H4 (cell line): ENCODE data around the gene MS4A18. TPM values are rescaled to one million over a fixed set of nuclear protein-coding genes. Genes with fewer than 3 reads are reported as not detected.
"Not testable (repeated sequence)": the region's sequence is repeated elsewhere in the genome, so short reads cannot be mapped to it uniquely, and the experiment has no call there.

Source experiments
- DNase-seq: peaks from one replicate; pipeline ENCODE4 v3.0.0-alpha.2; 2015; ENCODE audit warnings: low spot score
- total RNA-seq: library from RNA; depleted of rRNA; stranded (reverse); fragments of >200 nt; shearing (Covaris generic); gene quantifications from 2 replicates; pipeline ENCODE4 v1.2.3, GENCODE V29; 2014

Gene MS4A18
- total RNA-seq, 1 experiment from 2014 or later: not detected

DNA sequence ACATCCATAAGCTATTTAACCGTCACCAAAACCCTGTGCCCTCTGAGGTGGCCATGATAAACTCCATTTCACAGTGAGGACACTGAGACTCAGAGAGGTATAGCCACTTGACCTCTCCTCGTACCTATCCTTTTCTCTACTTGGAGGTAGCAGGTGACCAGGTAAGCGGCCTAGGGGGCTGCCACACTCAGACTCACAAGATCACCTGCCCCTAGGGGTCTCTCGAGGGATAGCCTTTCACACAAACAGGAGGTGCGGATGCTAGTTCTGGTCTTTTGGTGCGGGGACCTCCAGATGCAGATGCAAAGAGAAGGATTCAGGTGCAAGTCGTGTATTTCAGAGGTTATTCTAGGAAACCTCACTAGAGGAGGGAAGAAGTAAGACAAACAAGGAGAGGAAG lies 14.6 kb downstream of the MS4A18 start:
- DNase-seq: no peak

DNA sequence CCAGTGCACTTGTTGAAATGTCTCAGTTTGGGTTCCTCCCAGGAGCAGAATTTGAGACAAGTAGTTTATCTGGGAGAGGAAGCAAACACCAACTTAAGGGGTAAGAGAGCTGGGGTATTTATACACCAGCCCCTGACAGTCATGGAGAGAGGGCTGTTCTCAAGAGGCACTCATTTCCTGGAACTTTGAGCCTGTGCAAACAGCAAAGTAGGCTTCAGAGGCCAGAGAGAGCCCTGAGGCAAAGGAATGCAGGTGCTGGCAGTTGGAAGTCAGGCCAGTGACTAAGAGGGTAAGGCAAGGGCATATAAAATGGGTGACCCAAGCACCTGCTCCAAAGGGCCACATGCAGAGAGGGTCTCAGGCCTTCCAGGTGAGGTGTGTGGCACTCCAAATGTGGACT lies 16.1 kb downstream of the MS4A18 start:
- DNase-seq: no peak

GRCh38 chr11:60741421-60741820 lies 16.9 kb downstream of the MS4A18 start:
- no peak for DNase-seq

GRCh38 chr11:60743058-60743457 lies 18.5 kb downstream of the MS4A18 start:
- no peak for DNase-seq

- no peak for DNase-seq
Measured at GRCh38 chr11:60744114-60744513, 19.6 kb downstream of the MS4A18 start.

DNA sequence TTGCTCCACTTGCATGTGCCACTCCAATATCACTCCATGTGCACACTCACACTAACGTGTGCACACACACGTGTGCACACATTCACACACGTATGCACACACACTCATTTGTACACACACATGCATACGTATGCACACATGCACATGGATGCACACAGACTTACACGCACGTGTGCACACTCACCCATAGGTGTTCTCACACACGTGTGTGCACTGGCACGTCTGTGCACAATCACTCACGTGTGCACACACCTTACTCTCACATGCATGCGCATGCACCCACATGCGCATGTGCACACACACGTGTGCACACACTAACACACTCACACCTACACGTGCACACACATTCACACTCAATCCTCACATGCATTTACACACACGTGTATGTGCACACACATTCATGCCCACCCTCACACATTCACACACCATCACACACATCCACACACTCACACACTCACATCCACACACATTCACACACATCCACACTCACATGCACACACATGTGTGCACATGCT lies 22.9 kb downstream of the MS4A18 start:
- DNase-seq: no peak

GRCh38 chr11:60748225-60748624 lies 23.7 kb downstream of the MS4A18 start:
- DNase-seq: no peak

GRCh38 chr11:60748821-60749220 lies 24.3 kb downstream of the MS4A18 start:
- no peak for DNase-seq

GRCh38 chr11:60750911-60751310 lies 26.4 kb downstream of the MS4A18 start:
- no peak for DNase-seq

DNA sequence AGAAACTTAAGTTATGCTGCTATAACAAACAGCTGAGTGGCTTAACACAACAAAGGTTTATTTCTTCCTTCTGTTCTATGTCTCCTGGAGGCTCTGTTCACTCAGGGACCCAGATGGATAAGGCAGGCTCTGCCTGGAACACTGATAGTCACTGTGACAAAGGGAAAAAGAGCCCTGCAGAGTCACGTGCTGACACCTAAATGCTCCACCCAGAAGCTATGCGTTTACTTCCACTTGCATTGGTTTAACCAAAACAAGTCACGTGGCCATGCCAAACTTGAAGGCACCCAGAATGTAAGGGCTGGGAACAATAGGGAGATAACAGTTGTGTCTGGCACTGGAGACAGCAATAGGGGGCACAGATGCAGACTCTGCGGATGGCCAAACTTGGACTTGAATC lies 28.8 kb downstream of the MS4A18 start:
- DNase-seq: no peak

DNA sequence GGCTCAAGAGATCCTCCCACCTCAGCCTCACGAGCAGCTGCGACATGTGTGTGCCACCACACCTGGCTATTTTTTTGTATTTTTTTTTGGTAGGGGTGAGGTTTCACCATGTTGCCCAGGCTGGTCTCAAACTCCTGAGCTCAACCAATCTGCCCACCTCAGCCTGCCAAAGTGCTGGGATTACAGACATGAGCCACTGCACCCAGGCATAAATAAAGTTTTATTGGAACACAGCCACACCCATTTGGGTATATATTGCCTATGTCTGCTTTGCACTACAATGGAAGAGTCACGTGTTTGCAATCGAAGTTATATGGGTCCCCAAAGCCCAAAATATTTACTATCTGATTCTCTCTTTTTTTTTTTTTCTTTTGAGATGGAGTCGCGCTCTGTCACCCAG lies 30.4 kb downstream of the MS4A18 start:
- no peak for DNase-seq

DNA sequence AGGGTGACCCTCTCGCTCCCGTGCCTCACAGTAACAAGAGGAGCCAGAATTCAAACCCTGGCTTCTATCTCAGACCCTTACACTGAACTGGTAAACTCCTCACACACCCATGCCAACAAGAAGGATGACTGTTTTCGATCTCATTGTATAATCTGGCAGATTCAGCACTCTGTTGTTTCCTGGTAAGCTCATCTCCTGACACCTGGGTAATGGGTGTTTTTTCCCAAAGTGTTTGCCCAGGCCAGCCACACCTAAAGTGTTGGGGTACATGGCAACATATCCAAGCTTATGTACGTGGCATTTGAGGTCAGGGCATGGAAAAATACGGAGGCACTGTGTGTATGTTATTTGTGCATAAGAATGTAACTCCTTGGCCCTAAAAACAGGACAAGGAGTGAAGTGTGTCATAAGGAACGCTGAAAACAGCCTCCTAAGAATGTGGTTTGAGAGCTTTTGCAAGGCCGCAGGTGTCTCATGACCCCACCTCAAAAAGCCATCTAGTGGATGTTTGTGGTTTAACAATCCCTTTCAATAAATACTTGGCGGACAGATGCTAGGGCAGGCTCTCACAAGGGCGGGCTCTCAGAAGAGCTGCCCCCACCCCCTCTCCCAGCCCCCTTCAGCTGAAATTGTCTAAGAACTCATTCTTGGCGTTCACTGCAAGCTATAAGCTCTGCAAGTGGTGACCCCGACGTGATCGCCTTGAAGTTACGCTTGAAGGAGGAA lies 31.9 kb downstream of the MS4A18 start, which contains the start of gene MS4A15:
Gene MS4A15 (plus strand): TSS at position 561 of the 726 bp plus-strand sequence. CDS start 6,867 bp downstream, outside the sequence.
- peak; percentile 43 for DNase-seq

DNA sequence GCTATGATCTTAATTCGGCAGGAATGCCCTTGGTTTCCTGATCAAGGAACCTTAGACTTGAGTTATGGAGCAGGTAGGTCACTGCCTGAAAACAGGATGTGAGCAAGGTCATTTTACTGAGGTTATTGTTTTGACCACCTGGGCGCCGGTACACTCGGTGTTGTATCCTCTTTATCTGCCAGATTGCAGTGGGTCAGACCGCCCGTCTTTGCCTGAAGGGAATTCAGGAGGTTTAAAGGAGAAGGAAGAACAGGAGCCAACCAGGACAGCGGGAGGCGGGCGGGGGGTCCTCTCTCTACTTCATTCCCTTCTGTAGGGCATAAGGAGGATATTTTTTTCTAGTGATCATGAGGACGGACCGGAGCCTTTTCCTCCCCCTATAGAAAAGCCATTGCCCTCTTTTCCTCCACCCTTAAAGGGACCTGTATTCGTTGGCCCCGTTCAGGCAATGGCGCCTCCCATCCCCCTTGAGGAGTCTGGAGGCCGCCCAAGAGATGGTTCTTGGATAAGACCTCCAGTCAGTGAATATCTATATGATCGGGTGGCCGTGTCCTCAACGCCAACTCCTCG lies 32.8 kb downstream of the MS4A18 start:
- DNase-seq: no peak

GRCh38 chr11:60758671-60759070 lies 34.2 kb downstream of the MS4A18 start:
- not testable (repeated sequence) for DNase-seq

GRCh38 chr11:60759438-60760225 lies 35.1 kb downstream of the MS4A18 start:
- not testable (repeated sequence) for DNase-seq

DNA sequence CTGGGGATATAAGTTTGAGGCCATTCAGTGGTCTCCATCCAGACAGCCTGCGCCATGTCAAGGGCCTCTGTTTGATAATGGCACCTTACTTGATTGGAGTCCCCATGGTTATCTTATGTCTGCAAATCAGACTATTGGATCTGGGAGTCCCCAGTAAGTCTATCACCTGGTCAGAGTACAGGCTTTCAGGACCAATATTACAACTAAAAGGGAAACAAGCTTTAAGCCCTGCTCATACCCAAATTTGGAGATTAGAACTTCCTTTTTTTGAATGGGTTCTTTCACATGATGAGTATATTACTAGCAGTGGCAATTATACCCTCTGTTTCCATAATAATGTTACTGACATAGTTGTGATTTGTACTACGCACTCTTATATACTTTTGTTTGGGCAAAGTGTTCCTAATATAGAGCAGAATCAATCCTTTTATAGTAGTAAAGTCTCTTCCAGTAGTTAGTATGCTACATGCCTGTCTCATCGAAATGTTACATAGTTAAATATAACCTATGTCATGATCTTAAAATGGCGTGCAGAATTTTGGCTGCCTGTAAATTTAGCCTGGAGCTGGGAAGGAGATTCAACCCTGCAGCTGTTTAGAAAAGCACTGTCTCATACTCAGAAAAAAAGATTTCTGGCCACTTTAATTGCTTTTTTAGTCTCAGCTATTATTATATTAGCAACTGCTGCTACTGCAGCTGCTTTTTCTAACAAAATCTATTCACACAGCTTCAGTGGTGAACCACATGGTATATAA lies 37.1 kb downstream of the MS4A18 start:
- no peak for DNase-seq

- DNase-seq: no peak
Measured at GRCh38 chr11:60762851-60763691, 38.6 kb downstream of the MS4A18 start.

GRCh38 chr11:60763692-60764369 lies 39.3 kb downstream of the MS4A18 start:
- DNase-seq: no peak

GRCh38 chr11:60764879-60765278 lies 40.4 kb downstream of the MS4A18 start:
- no peak for DNase-seq

- DNase-seq: no peak
Measured at GRCh38 chr11:60765355-60765754, 40.8 kb downstream of the MS4A18 start.
